MM.1S (cell line): ENCODE measurements around the gene GRAMD1A.

ENCODE experiments used
- DNase-seq: peaks from one replicate; pipeline ENCODE4 v3.0.0-alpha.2; 2015
- H2AFZ ChIP-seq: fragments of 300-600 bp; sonication (generic); 2 replicates; pipeline ENCODE4 v1.6.0; 2016; ENCODE audit warnings: antibody characterized with exemption, low read length
- H3F3A ChIP-seq: fragments of 300-600 bp; sonication (generic); 2 replicates; pipeline ENCODE4 v1.6.1; 2016; ENCODE audit warnings: mild to moderate bottlenecking, antibody characterized with exemption, low read length, moderate library complexity, mixed read lengths; ENCODE audit not compliant: insufficient read depth
- H3K27ac ChIP-seq: fragments of 300-600 bp; sonication (generic); 2 replicates; pipeline ENCODE4 v1.5.1; 2016; ENCODE audit warnings: mild to moderate bottlenecking, low read length
- H3K27me3 ChIP-seq: fragments of 300-600 bp; sonication (generic); replicated peaks from 2 replicates; pipeline ENCODE4 v1.6.0; 2016; ENCODE audit warnings: low read length; ENCODE audit not compliant: insufficient read depth
- H3K36me3 ChIP-seq: fragments of 300-600 bp; sonication (generic); replicated peaks from 2 replicates; pipeline ENCODE4 v1.6.1; 2016; ENCODE audit warnings: mild to moderate bottlenecking, low read length, mixed read lengths; ENCODE audit not compliant: insufficient read depth
- H3K4me1 ChIP-seq: fragments of 300-600 bp; sonication (generic); 2 replicates; pipeline ENCODE4 v1.6.1; 2016; ENCODE audit warnings: low read length, mixed read lengths
- H3K4me2 ChIP-seq: fragments of 300-600 bp; sonication (generic); 2 replicates; pipeline ENCODE4 v1.6.0; 2016; ENCODE audit warnings: low read depth, low read length
- H3K4me3 ChIP-seq: fragments of 300-600 bp; sonication (generic); 2 replicates; pipeline ENCODE4 v1.5.1; 2016; ENCODE audit warnings: low read length, mixed read lengths
- H3K79me2 ChIP-seq: fragments of 300-600 bp; sonication (generic); 2 replicates; pipeline ENCODE4 v1.6.1; 2016; ENCODE audit warnings: mixed run types, low read length, mixed read lengths
- H3K9ac ChIP-seq: fragments of 300-600 bp; sonication (generic); 2 replicates; pipeline ENCODE4 v1.6.1; 2016; ENCODE audit warnings: low read length, mixed read lengths
- H3K9me2 ChIP-seq: fragments of 300-600 bp; sonication (generic); replicated peaks from 2 replicates; pipeline ENCODE4 v1.6.1; 2016; ENCODE audit warnings: mild to moderate bottlenecking, low read length, mixed read lengths; ENCODE audit not compliant: insufficient read depth
- H3K9me3 ChIP-seq: fragments of 300-600 bp; sonication (generic); replicated peaks from 2 replicates; pipeline ENCODE4 v1.6.1; 2016; ENCODE audit warnings: mild to moderate bottlenecking, low read length, mixed read lengths; ENCODE audit not compliant: insufficient read depth
- H4K20me1 ChIP-seq: fragments of 300-600 bp; sonication (generic); 2 replicates; pipeline ENCODE4 v1.6.1; 2016; ENCODE audit warnings: mild to moderate bottlenecking, low read length, moderate library complexity, mixed read lengths; ENCODE audit not compliant: insufficient read depth
- CTCF ChIP-seq: fragments of 300-600 bp; sonication (generic); IDR thresholded peaks from 2 replicates; pipeline ENCODE4 v1.5.1; 2016; ENCODE audit warnings: antibody characterized with exemption, low read length, mixed read lengths
- EZH2 ChIP-seq: fragments of 300-600 bp; sonication (generic); optimal IDR thresholded peaks from 2 replicates; pipeline ENCODE3; 2017; ENCODE audit warnings: low read depth, mild to moderate bottlenecking, antibody characterized with exemption, low read length, mixed read lengths
- EZH2phosphoT487 ChIP-seq: fragments of 300-600 bp; sonication (generic); IDR thresholded peaks from 2 replicates; pipeline ENCODE4 v1.6.1; 2018; ENCODE audit warnings: antibody characterized with exemption, low read length

Gene GRAMD1A

GRCh38 chr19:35073516-35073915 lies 73.4 kb downstream of the GRAMD1A start:
- H3F3A ChIP-seq, result no peaks in the 10 kb centered on the region
- TF ChIP-seq EZH2phosphoT487 (no peak), CTCF (no peak), EZH2 (no peak)
- no peak overlapping the region for H3K27ac ChIP-seq
- H3K9ac ChIP-seq, result no peak overlapping the region
- no peak overlapping the region for H3K4me3 ChIP-seq
- no peak overlapping the region for H3K4me2 ChIP-seq
- peaks cover 90% of the 10 kb centered on the region for H3K27me3 ChIP-seq
- no peaks in the 10 kb centered on the region for H3K4me1 ChIP-seq
- H3K9me3 ChIP-seq, result no peaks in the 10 kb centered on the region
- H3K79me2 ChIP-seq, result no peaks in the 10 kb centered on the region
- no peak for DNase-seq
- H2AFZ ChIP-seq, result no peak overlapping the region
- no peaks in the 10 kb centered on the region for H4K20me1 ChIP-seq
- no peaks in the 10 kb centered on the region for H3K9me2 ChIP-seq
- no peaks in the 10 kb centered on the region for H3K36me3 ChIP-seq

- H3K79me2 ChIP-seq, result no peaks in the 10 kb centered on the region
- H3K9me2 ChIP-seq, result no peaks in the 10 kb centered on the region
- H3K4me3 ChIP-seq, result no peak overlapping the region
- H3K4me1 ChIP-seq, result no peaks in the 10 kb centered on the region
- H3K9ac ChIP-seq, result no peak overlapping the region
- no peaks in the 10 kb centered on the region for H3K36me3 ChIP-seq
- DNase-seq, result no peak
- TF ChIP-seq EZH2 (no peak), CTCF (no peak), EZH2phosphoT487 (no peak)
- no peaks in the 10 kb centered on the region for H4K20me1 ChIP-seq
- no peaks in the 10 kb centered on the region for H3F3A ChIP-seq
- peaks cover 90% of the 10 kb centered on the region for H3K27me3 ChIP-seq
- H3K27ac ChIP-seq, result no peak overlapping the region
- H2AFZ ChIP-seq, result no peak overlapping the region
- no peaks in the 10 kb centered on the region for H3K9me3 ChIP-seq
- no peak overlapping the region for H3K4me2 ChIP-seq
These were observed 73.8 kb downstream of the GRAMD1A start for GRCh38 chr19:35073941-35074340.

- H2AFZ ChIP-seq, result no peak overlapping the region
- H3K4me2 ChIP-seq, result no peak overlapping the region
- no peaks in the 10 kb centered on the region for H3F3A ChIP-seq
- no peaks in the 10 kb centered on the region for H3K9me2 ChIP-seq
- peaks cover 90% of the 10 kb centered on the region for H3K27me3 ChIP-seq
- no peak overlapping the region for H3K9ac ChIP-seq
- no peaks in the 10 kb centered on the region for H3K36me3 ChIP-seq
- H3K27ac ChIP-seq, result no peak overlapping the region
- no peaks in the 10 kb centered on the region for H3K79me2 ChIP-seq
- no peak for TF ChIP-seq EZH2
- no peak for TF ChIP-seq EZH2phosphoT487
- no peak for TF ChIP-seq CTCF
- DNase-seq, result no peak
- H3K4me1 ChIP-seq, result no peaks in the 10 kb centered on the region
- H3K4me3 ChIP-seq, result no peak overlapping the region
- no peaks in the 10 kb centered on the region for H3K9me3 ChIP-seq
- no peaks in the 10 kb centered on the region for H4K20me1 ChIP-seq
These were observed 74.5 kb downstream of the GRAMD1A start for GRCh38 chr19:35074426-35075201.
